ENCODE results near the gene MPPED2. TPM values are rescaled to one million over a fixed set of nuclear protein-coding genes. Genes with fewer than 3 reads are reported as not detected.

MPPED2 gene
- total and polyA plus RNA-seq, 2 donors from 2014 or later: 10.8 to 12.9 TPM

GRCh38 chr11:30414806-30415205 lies 171.3 kb downstream of the MPPED2 start:
- Histone ChIP-seq H3K9me3 (ENCODE audit: control insufficient read depth in 2 of 3, insufficient read depth in 1 of 3, low read length in 3 of 3) (no peaks in the 10 kb centered on the region), H3K36me3 (ENCODE audit: control insufficient read depth in 2 of 3, insufficient read depth in 3 of 3, low read length in 3 of 3) (no peaks in the 10 kb centered on the region), H3K4me3 (ENCODE audit: low read length in 3 of 3) (no peak overlapping the region), H3K27me3 (ENCODE audit: control insufficient read depth, insufficient read depth, low read length) (no peaks in the 10 kb centered on the region), H3K27ac (ENCODE audit: low read depth in 2 of 2, low read length in 2 of 2) (no peak overlapping the region), H3K9ac (ENCODE audit: low read length in 3 of 3) (no peak overlapping the region), H3K4me1 (ENCODE audit: control insufficient read depth in 2 of 3, insufficient read depth in 2 of 3, low read depth in 1 of 3, low read length in 3 of 3) (peaks cover 0 to 7% (median 2%) of the 10 kb centered on the region in 3 donors)
- FAIRE-seq (no peak), DNase-seq (no peak)
- TF ChIP-seq CTCF (IDR thresholded peaks at IDR 0.05; ENCODE audit: borderline replicate concordance, extremely low read depth, insufficient read depth): no peak
- intact Hi-C loops (cut with DNase I): no loop called here

- intact Hi-C loops (cut with DNase I): no loop called here
- no peak overlapping the region for H3K9ac ChIP-seq (ENCODE audit: low read length in 3 of 3)
- H3K9me3 ChIP-seq (ENCODE audit: control insufficient read depth in 2 of 3, insufficient read depth in 1 of 3, low read length in 3 of 3): no peaks in the 10 kb centered on the region
- no peak overlapping the region for H3K4me3 ChIP-seq (ENCODE audit: low read length in 3 of 3)
- DNase-seq (peak in 2 of 5 donors; percentile 50 to 60), FAIRE-seq (no peak)
- H3K4me1 ChIP-seq (ENCODE audit: control insufficient read depth in 2 of 3, insufficient read depth in 2 of 3, low read depth in 1 of 3, low read length in 3 of 3): peaks cover 0 to 7% (median 2%) of the 10 kb centered on the region in 3 donors
- no peaks in the 10 kb centered on the region for H3K27me3 ChIP-seq (ENCODE audit: control insufficient read depth, insufficient read depth, low read length)
- H3K27ac ChIP-seq (ENCODE audit: low read depth in 2 of 2, low read length in 2 of 2): no peak overlapping the region
- no peak for TF ChIP-seq CTCF (IDR thresholded peaks at IDR 0.05; ENCODE audit: borderline replicate concordance, extremely low read depth, insufficient read depth)
- no peaks in the 10 kb centered on the region for H3K36me3 ChIP-seq (ENCODE audit: control insufficient read depth in 2 of 3, insufficient read depth in 3 of 3, low read length in 3 of 3)
Observed at GRCh38 chr11:30414244-30414643, 171.9 kb downstream of the MPPED2 start.

- peak in 1 of 5 donors; percentile 35 for DNase-seq
- Histone ChIP-seq H3K9ac (ENCODE audit: low read length in 3 of 3) (no peak overlapping the region), H3K27ac (ENCODE audit: low read depth in 2 of 2, low read length in 2 of 2) (no peak overlapping the region), H3K4me1 (ENCODE audit: control insufficient read depth in 2 of 3, insufficient read depth in 2 of 3, low read depth in 1 of 3, low read length in 3 of 3) (peaks cover 0 to 7% (median 2%) of the 10 kb centered on the region in 3 donors), H3K4me3 (ENCODE audit: low read length in 3 of 3) (no peak overlapping the region), H3K9me3 (ENCODE audit: control insufficient read depth in 2 of 3, insufficient read depth in 1 of 3, low read length in 3 of 3) (no peaks in the 10 kb centered on the region), H3K27me3 (ENCODE audit: control insufficient read depth, insufficient read depth, low read length) (no peaks in the 10 kb centered on the region), H3K36me3 (ENCODE audit: control insufficient read depth in 2 of 3, insufficient read depth in 3 of 3, low read length in 3 of 3) (no peaks in the 10 kb centered on the region)
- intact Hi-C loops (cut with DNase I): no loop called here
- FAIRE-seq: no peak
- no peak for TF ChIP-seq CTCF (IDR thresholded peaks at IDR 0.05; ENCODE audit: borderline replicate concordance, extremely low read depth, insufficient read depth)
Observed at GRCh38 chr11:30412509-30412908, 173.6 kb downstream of the MPPED2 start.

- H3K9me3 ChIP-seq (ENCODE audit: control insufficient read depth in 2 of 3, insufficient read depth in 1 of 3, low read length in 3 of 3): no peaks in the 10 kb centered on the region
- no peak overlapping the region for H3K27ac ChIP-seq (ENCODE audit: low read depth in 2 of 2, low read length in 2 of 2)
- TF ChIP-seq CTCF (IDR thresholded peaks at IDR 0.05; ENCODE audit: borderline replicate concordance, extremely low read depth, insufficient read depth): no peak
- no peak overlapping the region for H3K9ac ChIP-seq (ENCODE audit: low read length in 3 of 3)
- intact Hi-C loops (cut with DNase I): no loop called here
- H3K27me3 ChIP-seq (ENCODE audit: control insufficient read depth, insufficient read depth, low read length): no peaks in the 10 kb centered on the region
- no peaks in the 10 kb centered on the region for H3K36me3 ChIP-seq (ENCODE audit: control insufficient read depth in 2 of 3, insufficient read depth in 3 of 3, low read length in 3 of 3)
- DNase-seq (peak in 1 of 5 donors; percentile 25), FAIRE-seq (no peak)
- H3K4me3 ChIP-seq (ENCODE audit: low read length in 3 of 3): no peak overlapping the region
- peaks cover 0 to 7% (median 2%) of the 10 kb centered on the region in 3 donors for H3K4me1 ChIP-seq (ENCODE audit: control insufficient read depth in 2 of 3, insufficient read depth in 2 of 3, low read depth in 1 of 3, low read length in 3 of 3)
Observed at GRCh38 chr11:30411383-30411782, 174.8 kb downstream of the MPPED2 start.
